Epithelial cell of prostate (primary cell): ENCODE results near the gene DNMT3A.

Experiments used
- DNase-seq: peaks from one replicate; pipeline ENCODE4 v3.0.0-alpha.2; 2011; ENCODE audit warnings: low read depth, low spot score
- H3K27ac ChIP-seq: fragments of 450-650 bp; 2 replicates; pipeline ENCODE4 v1.5.1; 2017; ENCODE audit warnings: mild to moderate bottlenecking

The DNMT3A gene

DNA sequence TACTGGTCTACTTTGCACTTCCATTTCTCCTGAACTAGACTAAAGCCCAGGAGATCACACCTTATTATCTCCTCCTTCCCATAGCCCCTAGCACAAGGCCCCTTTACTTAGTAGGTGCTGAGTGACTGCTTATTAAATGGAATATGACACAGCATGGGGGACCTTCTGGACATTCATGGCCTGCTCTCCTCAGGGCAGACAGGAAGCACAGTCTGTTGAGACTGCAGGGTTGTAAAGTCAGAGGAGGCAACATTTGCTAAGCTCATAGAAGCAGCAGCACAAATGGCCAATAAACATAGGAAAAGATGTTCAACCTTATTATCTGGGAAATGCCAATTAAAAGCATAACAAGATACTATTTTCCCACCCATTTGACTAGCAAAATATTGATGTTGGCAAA is 75.3 kb downstream of the DNMT3A start:
- DNase-seq: no peak
- no peak overlapping the region for H3K27ac ChIP-seq

GRCh38 chr2:25265802-25266201 is 75.9 kb downstream of the DNMT3A start:
- no peak overlapping the region for H3K27ac ChIP-seq
- no peak for DNase-seq

- no peak for DNase-seq
- no peak overlapping the region for H3K27ac ChIP-seq
Observed at GRCh38 chr2:25265001-25265400, 76.7 kb downstream of the DNMT3A start.

DNA sequence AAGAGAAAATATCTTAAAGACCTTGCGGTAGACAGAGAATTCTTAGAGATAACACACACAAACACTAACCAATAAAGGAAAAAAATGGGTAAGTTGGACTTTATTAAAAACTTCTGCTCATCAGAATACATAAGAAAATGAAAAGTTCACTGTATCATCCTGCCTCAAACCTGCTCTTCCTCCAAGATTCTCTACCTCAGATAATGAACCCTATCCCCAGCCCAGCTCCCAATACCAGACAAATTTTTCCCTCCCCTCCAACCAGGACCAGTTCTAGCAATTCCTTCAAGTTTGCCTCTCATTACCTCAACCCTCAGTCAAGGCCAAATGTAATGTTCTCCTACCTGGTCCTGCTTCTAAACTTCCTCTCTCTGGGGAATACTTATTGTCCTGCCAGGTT is 79.4 kb downstream of the DNMT3A start:
- no peak for DNase-seq
- H3K27ac ChIP-seq: no peak overlapping the region

DNA sequence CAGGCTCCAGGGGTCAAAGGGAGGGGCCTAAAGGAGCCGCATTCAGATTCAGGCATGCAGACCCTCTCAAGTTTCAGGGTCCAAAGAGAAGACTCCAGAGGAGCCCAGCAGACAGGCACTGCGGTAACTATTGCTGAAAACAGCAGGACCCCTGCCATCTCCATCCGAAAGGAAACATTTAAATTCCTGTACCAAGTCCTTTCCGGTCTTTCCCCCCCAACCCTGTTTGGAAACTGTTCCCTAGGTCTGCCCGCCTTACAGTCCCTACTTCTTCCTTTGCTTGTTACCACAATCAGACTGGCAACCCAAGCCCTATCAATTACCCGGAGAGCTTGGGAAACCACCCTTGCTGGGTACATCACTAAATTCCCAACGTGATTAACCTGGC is 82.0 kb downstream of the DNMT3A start:
- no peak overlapping the region for H3K27ac ChIP-seq
- no peak for DNase-seq

DNA sequence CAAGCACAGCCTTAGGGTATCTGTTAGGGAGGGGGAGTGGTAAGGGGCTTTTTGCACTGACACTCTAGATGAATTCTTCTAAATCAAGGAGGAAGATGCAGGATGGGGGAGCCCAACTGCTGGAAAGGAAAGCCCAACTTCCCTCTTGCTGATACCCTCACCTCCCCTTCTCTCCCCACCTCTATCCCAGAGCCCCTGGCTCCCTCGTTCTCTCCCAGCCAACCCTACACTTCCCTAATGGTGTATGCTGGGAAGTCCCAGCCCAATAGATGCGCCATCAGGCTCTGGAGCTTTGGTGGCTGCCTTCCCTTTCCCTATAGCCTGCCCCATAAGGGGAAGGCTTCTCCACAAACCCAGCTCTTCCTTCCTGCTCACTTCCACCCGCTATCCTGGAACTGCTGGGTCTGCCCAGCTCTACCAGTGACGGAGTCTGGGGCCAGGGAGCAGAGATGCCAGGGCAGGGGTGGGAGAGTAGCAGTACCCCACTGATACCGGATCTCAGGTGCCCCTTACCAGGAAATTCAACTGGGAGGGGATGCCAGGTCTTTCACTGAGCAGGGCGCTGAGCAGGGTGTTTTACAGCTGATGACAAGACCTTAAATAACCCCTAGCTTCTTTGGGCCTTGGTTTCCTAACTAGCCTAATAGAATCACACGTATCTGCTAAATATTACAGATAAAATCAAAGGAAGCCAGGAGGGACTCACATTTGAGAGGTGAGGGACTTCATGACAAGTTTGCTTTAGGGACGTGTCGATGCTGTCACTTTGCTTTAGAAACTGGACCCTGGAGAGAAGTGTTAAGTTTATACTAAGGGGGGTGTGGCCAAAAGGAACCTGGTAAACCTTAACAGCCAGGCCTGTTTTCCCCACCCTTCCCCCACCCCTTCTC is 82.6 kb downstream of the DNMT3A start:
- no peak overlapping the region for H3K27ac ChIP-seq
- DNase-seq: no peak

DNA sequence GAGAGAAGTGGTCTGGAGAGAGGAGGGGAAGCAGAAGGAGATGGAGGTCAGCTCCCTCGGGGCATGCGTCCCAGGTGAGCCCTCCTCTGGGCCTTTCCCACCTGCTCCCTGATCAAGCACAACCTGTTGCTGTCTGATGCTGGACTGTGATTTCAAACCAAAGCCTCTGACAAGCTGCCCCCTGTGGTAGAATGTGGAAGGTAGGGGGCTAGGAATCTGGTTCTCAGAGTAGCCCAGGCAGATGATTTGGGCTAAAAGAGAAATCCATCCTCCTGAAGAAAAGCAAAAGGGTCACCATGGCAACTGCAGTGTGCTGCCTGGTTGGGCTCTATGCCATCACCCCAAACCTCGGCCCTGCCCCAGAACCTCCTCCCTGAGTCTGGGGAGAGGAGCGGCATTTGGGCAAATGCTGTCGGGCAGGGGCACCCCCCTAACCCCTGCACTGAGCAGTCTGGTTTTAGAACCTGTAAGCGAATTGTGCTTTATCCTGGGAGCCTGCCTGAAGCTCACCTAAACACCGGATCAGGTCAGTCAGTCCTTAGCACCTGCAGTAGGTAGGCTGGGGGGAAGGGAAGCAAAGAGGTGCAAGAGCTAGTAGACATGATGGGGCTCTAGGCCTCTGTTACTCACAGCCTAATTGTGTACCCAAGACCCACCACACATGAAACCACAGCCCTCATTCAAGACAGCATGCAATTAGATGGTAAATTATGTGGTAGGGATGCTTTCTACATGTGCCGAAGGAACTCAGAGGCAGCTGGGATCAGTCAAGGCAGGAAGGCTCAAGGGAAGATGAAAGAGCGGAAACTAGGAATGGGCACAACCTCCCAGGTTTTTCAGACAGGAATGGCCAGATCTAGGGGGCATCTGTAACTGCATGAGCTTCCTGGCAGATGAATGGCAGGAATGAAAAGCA is 83.5 kb downstream of the DNMT3A start:
- no peak for DNase-seq
- H3K27ac ChIP-seq: no peak overlapping the region

GRCh38 chr2:25257032-25257552 is 84.6 kb downstream of the DNMT3A start:
- no peak for DNase-seq
- H3K27ac ChIP-seq: no peak overlapping the region

DNA sequence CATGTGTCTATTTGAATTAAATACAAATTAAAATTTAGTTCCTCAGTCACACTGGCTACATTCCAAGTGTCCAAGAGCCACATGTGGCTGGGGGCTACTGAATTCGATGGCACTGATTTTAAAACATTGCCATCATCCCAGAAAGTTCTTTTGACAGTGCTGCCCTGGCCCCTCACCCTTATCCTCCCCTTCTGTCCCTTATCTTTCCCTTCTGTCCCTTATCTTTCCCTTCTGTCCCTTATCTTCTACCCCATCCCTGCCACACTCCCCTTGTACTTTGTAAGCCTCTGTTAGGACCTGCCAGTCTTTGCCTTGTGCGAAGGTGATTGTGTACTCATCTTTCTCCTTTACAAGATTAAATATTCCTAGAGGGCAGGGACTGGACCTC is 85.2 kb downstream of the DNMT3A start:
- DNase-seq: no peak

DNA sequence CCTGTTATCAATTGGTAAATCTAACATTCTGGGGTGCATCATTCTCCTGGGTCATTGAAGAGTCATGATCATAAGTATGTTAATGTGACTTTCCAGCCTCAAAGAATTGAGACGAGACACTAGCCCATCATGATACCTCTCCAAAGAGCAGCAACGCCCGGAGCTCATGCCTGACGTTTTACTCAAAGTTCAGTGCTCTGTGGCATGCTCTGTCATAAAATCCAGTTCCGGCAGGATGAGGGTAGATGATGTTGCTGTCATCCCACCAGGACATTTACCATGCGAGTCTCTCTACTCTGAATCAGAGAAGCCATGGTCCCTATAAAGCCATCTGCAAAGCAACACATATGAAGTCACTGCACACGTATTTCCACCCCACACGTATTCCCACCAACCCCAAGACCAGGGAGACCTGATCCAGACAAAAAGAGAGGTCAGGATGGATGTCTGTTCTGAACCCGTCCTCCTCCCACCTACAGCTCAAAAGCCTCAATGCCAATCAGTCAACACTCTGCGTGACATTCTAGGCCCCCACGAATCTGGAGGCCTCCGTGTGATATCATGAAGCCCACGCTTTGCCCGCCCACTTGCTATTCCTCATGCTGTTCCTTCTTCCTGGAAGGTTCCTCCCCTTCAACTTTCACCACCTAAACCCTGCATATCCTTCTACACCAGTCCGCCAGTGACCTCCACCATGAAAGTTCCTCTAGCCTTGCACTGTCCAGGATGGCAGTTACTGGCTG is 85.8 kb downstream of the DNMT3A start:
- no peak for DNase-seq
- no peak overlapping the region for H3K27ac ChIP-seq

More for the DNA sequence above, 85.2 kb downstream of the DNMT3A start:
- no peak overlapping the region for H3K27ac ChIP-seq

GRCh38 chr2:25254961-25255360 is 86.8 kb downstream of the DNMT3A start:
- H3K27ac ChIP-seq: no peak overlapping the region
- DNase-seq: no peak

- H3K27ac ChIP-seq: no peak overlapping the region
Observed at GRCh38 chr2:25253153-25253626, 88.5 kb downstream of the DNMT3A start.

DNA sequence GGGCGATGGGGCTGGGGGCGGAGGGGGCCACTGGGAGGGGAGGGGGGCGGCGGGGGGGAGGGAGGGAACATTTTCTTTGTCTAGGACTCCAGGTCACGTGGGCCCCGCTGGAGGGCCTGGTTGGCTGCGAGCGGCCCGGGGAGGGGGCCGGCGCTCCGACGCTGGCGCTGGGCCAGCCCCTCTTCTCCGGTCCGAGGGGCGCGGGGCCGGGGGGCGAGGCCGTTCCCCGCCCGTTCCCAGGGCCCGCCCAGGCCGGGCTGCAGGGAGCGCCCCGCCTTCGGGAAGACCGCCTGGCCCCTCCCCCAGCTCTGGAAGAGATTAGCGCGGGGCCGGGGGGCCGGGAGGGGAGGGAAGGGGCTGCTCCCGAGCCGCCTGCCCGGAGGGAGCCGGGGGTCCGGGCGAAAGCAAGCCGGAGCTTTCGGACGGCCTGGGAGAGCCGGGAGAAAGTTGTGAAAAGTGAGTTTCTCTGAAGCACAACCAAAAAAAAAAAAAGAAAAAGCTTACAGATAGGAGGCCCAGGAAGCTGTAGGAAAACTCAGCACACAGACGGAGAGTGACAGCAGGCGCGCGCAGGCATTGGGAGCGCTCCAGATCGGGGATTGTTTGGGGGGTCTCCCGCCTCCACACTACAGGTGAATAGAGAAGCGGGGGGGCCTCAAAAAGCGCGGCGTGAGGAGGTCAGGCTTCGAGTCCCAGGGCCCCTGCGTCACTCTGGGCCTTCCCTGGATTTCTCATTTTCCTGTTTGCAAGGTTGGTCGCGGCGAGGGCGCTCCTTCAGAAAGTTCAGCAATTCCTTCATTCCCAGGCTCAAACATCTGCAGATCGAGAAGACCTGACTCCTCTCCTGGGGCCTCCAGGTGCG is 89.2 kb downstream of the DNMT3A start:
- peak overlapping the region; percentile 20 for H3K27ac ChIP-seq
- DNase-seq: no peak

More at GRCh38 chr2:25253153-25253626, 88.5 kb downstream of the DNMT3A start:
- DNase-seq: no peak

GRCh38 chr2:25251422-25252273 is 90.1 kb downstream of the DNMT3A start:
- peak overlapping the region; percentile 20 for H3K27ac ChIP-seq
- DNase-seq: no peak

- H3K27ac ChIP-seq: no peak overlapping the region
Observed at GRCh38 chr2:25251071-25251421, 90.7 kb downstream of the DNMT3A start.

DNA sequence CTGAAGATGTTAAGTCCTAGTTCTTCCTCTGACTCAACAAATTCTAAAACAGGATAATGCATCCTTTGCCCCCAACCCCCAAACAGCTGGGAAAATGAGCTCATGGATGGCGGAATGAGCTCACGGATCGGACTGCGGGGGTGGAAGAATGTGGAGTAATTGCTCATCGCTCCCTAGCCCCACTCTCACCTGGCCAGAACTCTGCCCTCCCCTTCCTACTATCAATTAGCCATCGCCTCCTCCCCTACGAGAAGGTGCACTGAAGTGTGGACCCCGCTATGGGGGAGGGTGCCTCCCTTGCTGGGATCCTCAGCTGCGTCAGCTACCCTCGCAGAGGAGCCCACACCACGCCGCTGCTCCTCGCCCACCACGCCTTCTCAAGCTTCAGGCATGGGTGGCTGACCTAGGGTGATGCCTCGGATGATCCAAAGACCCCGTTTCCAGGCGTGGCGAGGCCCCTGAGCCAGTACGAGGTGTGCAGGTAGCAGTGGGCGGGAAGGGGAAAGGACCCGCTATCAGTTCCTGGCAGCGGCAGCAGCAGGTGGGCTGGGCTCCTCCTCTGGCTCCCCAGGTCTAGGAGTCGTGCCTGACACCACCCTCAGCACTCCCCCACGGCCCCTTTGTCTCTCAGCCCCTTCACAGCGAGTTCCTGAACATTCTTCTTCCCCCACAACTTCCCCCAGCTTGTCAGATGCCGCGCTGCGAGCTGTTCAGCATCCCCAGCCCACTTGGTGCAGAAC is 91.2 kb downstream of the DNMT3A start:
- no peak overlapping the region for H3K27ac ChIP-seq
- DNase-seq: no peak

More at GRCh38 chr2:25251071-25251421, 90.7 kb downstream of the DNMT3A start:
- no peak for DNase-seq

- no peak overlapping the region for H3K27ac ChIP-seq
- no peak for DNase-seq
Observed at GRCh38 chr2:25249785-25250184, 91.9 kb downstream of the DNMT3A start.
